Omental fat pad (tissue), 4 donors: ENCODE measurements around the gene GRIP2. TPM values are rescaled to one million over a fixed set of nuclear protein-coding genes. Genes with fewer than 3 reads are reported as not detected.

Experiments
- ATAC-seq: fragments of 150-250 bp; one replicate; pipeline ENCODE4 v1.9.1; 2016; ENCODE audit warnings: mild to moderate bottlenecking, moderate library complexity; ENCODE audit not compliant: low FRiP score
- DNase-seq: peaks from one replicate; pipeline ENCODE4 v3.0.0-alpha.2; 2019; ENCODE audit warnings: low spot score
- CTCF ChIP-seq, 3 donors: fragments of 450-650 bp; IDR thresholded peaks; one replicate each; pipeline ENCODE4 v1.5.1; 2016 to 2017; ENCODE audit warnings: antibody characterized with exemption in 3 of 3, mild to moderate bottlenecking in 3 of 3, moderate library complexity in 2 of 3
- total RNA-seq, 4 donors: library from RNA; depleted of rRNA; stranded (reverse); fragments of >200 nt; gene quantifications; one replicate each; pipeline ENCODE4 v1.1.0, GENCODE V29; 2016

Gene GRIP2
- total RNA-seq, 4 donors from 2014 or later: 0.69 to 2.6 (median 1.2) TPM

DNA sequence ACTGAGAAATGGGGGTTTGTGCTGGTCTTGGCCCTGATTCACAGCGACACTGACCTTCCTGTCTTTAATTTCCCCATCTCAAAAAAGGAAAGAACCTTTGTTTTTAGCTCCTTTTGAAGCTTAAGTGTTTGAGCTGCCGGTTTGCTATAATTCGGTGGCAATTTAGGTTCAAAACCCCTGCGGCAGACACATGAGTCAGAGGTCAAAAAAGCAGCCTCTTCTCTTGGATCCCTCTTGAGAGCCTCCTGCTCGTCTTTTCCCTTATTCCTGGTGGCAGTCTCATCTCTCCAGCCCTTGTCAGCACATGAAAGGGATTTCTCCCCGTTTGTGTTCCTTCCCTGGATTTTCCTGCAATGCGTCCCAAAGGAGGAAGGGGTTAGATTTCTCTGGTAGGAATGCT lies 64.5 kb downstream of the GRIP2 start:
- no peak for DNase-seq
- TF ChIP-seq CTCF (IDR thresholded peaks at IDR 0.05): no peak

DNA sequence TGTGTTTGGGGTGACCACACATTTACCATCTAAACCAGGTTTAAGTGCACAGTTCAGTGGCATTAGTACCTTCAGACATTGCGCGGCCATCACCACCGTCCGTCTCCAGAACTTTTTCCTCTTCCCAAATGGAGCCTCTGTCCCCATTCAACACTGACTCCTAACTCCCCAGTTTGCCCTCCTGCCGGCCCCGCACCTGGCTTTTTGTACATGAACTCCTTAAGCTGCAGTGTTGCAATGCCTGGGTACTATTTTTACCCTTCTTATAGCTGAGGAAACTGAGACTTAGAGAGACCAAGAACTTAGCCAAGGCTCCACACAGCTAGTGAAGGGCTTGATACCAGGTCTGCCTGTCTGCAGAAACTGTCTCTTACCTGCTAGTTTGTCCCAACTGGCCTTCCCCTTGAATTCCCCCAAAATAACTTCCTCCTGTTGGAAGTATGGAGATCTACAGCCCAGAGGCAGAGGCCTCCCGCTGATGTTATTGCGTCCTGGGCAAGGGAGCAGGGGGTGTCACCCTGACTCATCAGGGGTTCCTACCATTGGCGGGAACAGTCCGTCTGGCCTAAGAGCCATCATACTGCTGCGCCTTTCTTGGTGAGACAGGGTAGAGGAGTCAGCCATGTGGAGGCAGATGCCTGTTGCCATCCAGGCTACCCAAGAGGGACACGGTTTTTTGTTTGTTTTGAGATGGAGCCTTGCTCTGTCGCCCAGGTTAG lies 65.6 kb downstream of the GRIP2 start:
- DNase-seq (no peak), ATAC-seq (no peak)
- no peak for TF ChIP-seq CTCF (IDR thresholded peaks at IDR 0.05)

More for the DNA sequence above, 64.5 kb downstream of the GRIP2 start:
- no peak for ATAC-seq

DNA sequence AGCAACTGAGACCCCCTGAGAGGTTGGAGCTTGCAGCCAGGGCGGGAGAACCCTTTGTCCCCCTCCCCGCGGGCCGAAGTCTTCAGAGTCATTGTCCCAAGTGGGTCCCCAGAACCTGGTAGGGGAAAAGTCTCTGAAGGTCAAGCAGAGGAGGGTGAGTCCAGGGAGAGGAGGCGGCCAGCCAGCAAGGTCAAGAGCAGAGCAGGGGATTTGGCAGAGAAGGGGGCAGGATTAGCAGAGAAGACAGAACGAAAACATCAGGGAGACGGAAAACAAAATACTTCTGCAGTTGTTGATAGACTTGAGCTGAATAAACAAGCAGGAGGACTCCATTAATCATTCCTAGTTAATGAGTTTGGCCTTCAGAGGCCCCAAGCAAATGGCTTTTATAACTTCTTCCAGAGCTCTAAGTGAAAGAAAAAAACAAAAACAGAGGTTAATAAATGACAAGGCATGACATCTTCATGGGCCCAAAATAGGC lies 66.7 kb downstream of the GRIP2 start:
- ATAC-seq: no peak
- no peak for DNase-seq
- TF ChIP-seq CTCF (IDR thresholded peaks at IDR 0.05): no peak

DNA sequence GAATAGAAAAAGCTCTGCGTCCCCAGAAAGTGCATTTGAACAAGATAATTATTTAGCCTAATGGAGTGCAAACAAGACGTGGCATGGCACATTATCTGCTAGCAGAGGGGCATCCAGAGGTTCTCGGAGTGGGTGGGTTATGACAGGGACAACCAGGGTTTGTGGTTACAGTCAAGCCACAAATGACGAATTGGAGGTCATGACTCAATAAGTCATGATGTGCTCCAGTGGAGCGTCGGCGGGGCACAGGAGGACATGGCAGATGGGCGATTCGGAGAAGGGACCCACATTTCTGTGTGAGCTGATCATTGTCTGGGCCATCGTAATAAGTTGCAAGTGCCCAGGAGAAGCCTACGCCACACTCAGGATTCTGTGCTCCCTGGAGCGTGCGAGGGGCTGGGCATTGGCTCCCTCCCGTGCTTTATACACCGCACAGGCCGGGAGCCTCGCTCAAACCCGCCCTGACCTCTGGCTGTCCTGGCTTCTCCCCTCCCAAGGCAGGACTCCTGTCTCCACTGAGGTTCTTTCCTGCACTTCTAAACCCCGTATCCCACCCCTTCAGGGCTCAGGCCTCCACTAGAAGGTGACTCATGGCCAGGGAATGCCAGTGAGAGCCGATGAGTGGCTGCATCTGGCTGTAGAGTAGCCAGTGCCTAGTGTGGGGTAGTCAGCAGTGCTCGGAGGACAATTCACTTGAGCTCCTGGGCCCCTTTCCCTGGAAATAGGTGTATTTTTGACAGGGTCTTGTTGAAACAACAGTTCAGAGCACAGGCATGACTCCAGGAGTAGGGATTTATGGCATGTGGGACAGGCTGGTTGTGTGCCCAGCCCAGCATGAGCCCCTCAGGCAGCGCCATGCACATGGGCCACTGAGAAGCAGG lies 67.4 kb downstream of the GRIP2 start:
- peak; percentile 38 for DNase-seq
- ATAC-seq: peak; percentile 89

DNA sequence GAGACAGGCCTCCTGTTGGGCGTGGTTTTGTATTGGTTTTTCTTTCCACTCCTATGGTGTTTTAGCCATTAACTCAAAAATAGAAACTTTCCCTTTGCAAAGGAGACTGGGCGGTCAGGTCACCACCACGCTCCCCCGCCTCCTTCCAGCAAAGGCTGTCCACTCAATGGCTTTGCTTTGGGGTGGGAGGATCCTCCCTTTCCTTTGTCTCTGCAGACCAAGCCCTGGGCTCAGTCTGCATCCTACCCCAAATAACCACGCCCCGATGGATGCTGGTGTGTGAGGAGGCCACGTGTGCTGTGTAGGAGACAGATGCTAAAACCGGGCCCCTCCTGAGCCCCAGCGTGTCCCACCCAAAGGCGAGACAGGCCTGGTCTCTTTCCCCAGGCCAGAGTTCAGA lies 68.5 kb downstream of the GRIP2 start:
- DNase-seq (no peak), ATAC-seq (no peak)
- TF ChIP-seq CTCF (IDR thresholded peaks at IDR 0.05): no peak

More for the DNA sequence above, 67.4 kb downstream of the GRIP2 start:
- no peak for TF ChIP-seq CTCF (IDR thresholded peaks at IDR 0.05)

- no peak for TF ChIP-seq CTCF (IDR thresholded peaks at IDR 0.05)
- ATAC-seq: no peak
- no peak for DNase-seq
Measured at GRCh38 chr3:14471016-14471415, 69.1 kb downstream of the GRIP2 start.
